ENCODE results near the gene SMARCC1. TPM values are rescaled to one million over a fixed set of nuclear protein-coding genes. Genes with fewer than 3 reads are reported as not detected.

The SMARCC1 gene
- polyA plus RNA-seq, 1 experiment: 38.5 TPM

DNA sequence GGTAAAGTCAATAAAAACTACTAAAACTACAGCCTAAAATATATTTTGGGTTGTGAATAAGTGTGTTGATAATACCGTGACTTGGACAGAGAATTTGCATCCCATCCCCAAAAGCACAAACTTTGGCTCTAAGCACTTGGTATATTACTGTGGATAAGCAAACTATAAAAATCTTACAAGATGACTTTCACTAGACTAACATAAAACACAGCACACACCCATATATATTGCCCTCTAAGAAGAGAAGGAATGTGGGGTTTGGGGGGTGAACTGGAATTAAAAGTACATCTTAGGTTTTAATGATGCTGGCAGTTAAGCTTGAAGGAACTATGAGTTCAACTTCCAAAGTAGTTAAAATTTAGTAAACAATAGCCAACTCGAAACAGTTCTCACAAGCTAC is 174.4 kb downstream of the SMARCC1 start:
- CTCF ChIA-PET: no interaction called here
- DNase-seq (ENCODE audit: low read depth, low spot score): no peak
- Histone ChIP-seq H3K4me3 (ENCODE audit: low read depth, low read length) (no peak overlapping the region), H3K9me3 (ENCODE audit: control insufficient read depth, insufficient read depth, low read length) (no peaks in the 10 kb centered on the region), H3K27ac (ENCODE audit: low read depth, low read length) (no peak overlapping the region), H3K27me3 (ENCODE audit: control insufficient read depth, insufficient read depth, low read length) (no peaks in the 10 kb centered on the region)
- TF ChIP-seq, protein P1, sequence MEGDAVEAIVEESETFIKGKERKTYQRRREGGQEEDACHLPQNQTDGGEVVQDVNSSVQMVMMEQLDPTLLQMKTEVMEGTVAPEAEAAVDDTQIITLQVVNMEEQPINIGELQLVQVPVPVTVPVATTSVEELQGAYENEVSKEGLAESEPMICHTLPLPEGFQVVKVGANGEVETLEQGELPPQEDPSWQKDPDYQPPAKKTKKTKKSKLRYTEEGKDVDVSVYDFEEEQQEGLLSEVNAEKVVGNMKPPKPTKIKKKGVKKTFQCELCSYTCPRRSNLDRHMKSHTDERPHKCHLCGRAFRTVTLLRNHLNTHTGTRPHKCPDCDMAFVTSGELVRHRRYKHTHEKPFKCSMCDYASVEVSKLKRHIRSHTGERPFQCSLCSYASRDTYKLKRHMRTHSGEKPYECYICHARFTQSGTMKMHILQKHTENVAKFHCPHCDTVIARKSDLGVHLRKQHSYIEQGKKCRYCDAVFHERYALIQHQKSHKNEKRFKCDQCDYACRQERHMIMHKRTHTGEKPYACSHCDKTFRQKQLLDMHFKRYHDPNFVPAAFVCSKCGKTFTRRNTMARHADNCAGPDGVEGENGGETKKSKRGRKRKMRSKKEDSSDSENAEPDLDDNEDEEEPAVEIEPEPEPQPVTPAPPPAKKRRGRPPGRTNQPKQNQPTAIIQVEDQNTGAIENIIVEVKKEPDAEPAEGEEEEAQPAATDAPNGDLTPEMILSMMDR (IDR thresholded peaks at IDR 0.05; ENCODE audit: low read depth, low read length): no peak
- POLR2A ChIA-PET: no interaction called here

DNA sequence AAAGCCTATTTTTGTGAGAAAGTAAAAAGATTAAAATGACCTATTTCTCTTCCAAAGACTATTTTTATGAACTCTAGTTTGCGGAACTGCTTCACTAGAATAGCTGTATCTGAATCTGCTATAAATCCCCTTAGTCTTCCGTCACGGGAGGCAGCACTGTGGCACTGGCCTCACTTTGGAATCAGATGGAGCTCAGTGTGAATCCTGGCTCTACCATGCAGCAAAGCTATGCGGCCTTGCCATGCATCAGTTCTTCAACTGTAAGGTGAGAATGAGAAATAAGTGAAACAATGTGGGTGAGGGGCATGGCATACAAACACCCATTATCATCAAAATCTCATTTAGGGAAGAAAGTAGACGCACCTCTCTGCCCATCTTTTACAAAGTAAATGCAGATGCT is 175.5 kb downstream of the SMARCC1 start:
- CTCF ChIA-PET: interaction anchor here (0.8 kb wide), 1 partner anchor 185 kb away, joined by 5 read pairs; no protein-coding TSS in a partner anchor
- POLR2A ChIA-PET: interaction anchor here (0.7 kb wide), 1 partner anchor 210 kb away, joined by 3 read pairs; no protein-coding TSS in a partner anchor

GRCh38 chr3:47605652-47606051 is 176.0 kb downstream of the SMARCC1 start:
- CTCF ChIA-PET: no interaction called here
- TF ChIP-seq, protein P1 (IDR thresholded peaks at IDR 0.05; ENCODE audit: low read depth, low read length): no peak
- Histone ChIP-seq H3K27ac (ENCODE audit: low read depth, low read length) (no peak overlapping the region), H3K9me3 (ENCODE audit: control insufficient read depth, insufficient read depth, low read length) (no peaks in the 10 kb centered on the region), H3K4me3 (ENCODE audit: low read depth, low read length) (no peak overlapping the region), H3K27me3 (ENCODE audit: control insufficient read depth, insufficient read depth, low read length) (no peaks in the 10 kb centered on the region)
- POLR2A ChIA-PET: interaction anchor here (0.7 kb wide), 1 partner anchor 210 kb away, joined by 3 read pairs; no protein-coding TSS in a partner anchor
- DNase-seq (ENCODE audit: low read depth, low spot score): no peak

More for the DNA sequence above, 175.5 kb downstream of the SMARCC1 start:
- Histone ChIP-seq H3K27me3 (ENCODE audit: control insufficient read depth, insufficient read depth, low read length) (no peaks in the 10 kb centered on the region), H3K4me3 (ENCODE audit: low read depth, low read length) (no peak overlapping the region), H3K9me3 (ENCODE audit: control insufficient read depth, insufficient read depth, low read length) (no peaks in the 10 kb centered on the region), H3K27ac (ENCODE audit: low read depth, low read length) (no peak overlapping the region)
- DNase-seq (ENCODE audit: low read depth, low spot score): no peak
- TF ChIP-seq, protein P1 (IDR thresholded peaks at IDR 0.05; ENCODE audit: low read depth, low read length): no peak

DNA sequence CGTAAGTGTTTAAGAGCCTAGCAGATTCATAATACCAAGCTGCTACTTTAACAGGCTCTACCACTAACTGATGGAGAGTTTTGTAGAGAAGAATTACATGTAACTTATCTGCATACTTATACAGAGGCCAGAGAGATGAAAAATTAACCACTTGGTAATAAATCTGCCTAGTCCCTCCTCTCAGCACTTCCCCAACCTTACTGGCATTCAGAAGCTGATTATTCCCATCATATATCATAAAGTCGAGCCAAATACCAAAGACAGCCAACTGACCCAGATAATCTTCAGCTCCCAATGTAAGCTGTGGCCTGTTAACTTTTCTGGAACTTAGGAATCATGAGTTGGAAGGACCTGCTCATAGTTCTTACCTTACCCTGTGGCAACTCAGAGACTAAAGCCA is 177.5 kb downstream of the SMARCC1 start:
- no peaks in the 10 kb centered on the region for H3K27me3 ChIP-seq (ENCODE audit: control insufficient read depth, insufficient read depth, low read length)
- H3K9me3 ChIP-seq (ENCODE audit: control insufficient read depth, insufficient read depth, low read length): no peaks in the 10 kb centered on the region
- no peak for DNase-seq (ENCODE audit: low read depth, low spot score)
- no peak overlapping the region for H3K27ac ChIP-seq (ENCODE audit: low read depth, low read length)
- TF ChIP-seq, protein P1 (IDR thresholded peaks at IDR 0.05; ENCODE audit: low read depth, low read length): no peak
- ChIA-PET POLR2A (no interaction called here), CTCF (interaction anchor here (0.6 kb wide), 1 partner anchor 217 kb away, joined by 3 read pairs; no protein-coding TSS in a partner anchor)
- H3K4me3 ChIP-seq (ENCODE audit: low read depth, low read length): no peak overlapping the region

GRCh38 chr3:47603332-47603731 is 178.4 kb downstream of the SMARCC1 start:
- TF ChIP-seq, protein P1 (IDR thresholded peaks at IDR 0.05; ENCODE audit: low read depth, low read length): no peak
- Histone ChIP-seq H3K27ac (ENCODE audit: low read depth, low read length) (no peak overlapping the region), H3K9me3 (ENCODE audit: control insufficient read depth, insufficient read depth, low read length) (no peaks in the 10 kb centered on the region), H3K4me3 (ENCODE audit: low read depth, low read length) (no peak overlapping the region), H3K27me3 (ENCODE audit: control insufficient read depth, insufficient read depth, low read length) (no peaks in the 10 kb centered on the region)
- no peak for DNase-seq (ENCODE audit: low read depth, low spot score)
- CTCF ChIA-PET: no interaction called here
- POLR2A ChIA-PET: interaction anchor here (0.7 kb wide), 1 partner anchor 67 kb away, joined by 8 read pairs; no protein-coding TSS in a partner anchor

Measured in AG04450 (cell line).